ENCODE measurements around the gene GALNT3. TPM values are rescaled to one million over a fixed set of nuclear protein-coding genes. Genes with fewer than 3 reads are reported as not detected.

The GALNT3 gene
- total and polyA plus RNA-seq, 2 of the 13 experiments (the other 11 are each of a cell fraction or from before 2014, with no cell fraction given), result 0.29 to 0.30 TPM

GRCh38 chr2:165827921-165828276, 33.9 kb upstream of the GALNT3 start (continued):
- TF ChIP-seq EP300 (IDR thresholded peaks at IDR 0.05; ENCODE audit: low read depth in 2 of 2, low read length in 2 of 2) (no peak), EP300 (CRISPR knock-in tag; IDR thresholded peaks at IDR 0.05; ENCODE audit: borderline replicate concordance) (no peak), FIP1L1 (IDR thresholded peaks at IDR 0.05; ENCODE audit: borderline replicate concordance, insufficient read depth, low read depth, low read length) (no peak), ZBTB8A (CRISPR knock-in tag; IDR thresholded peaks at IDR 0.05; ENCODE audit: borderline replicate concordance, low read depth) (no peak)

- no peak overlapping the region for H3K27ac ChIP-seq (ENCODE audit: extremely low read length, insufficient read depth, low read length)
- ChIA-PET CTCF (ENCODE audit: low intra/inter-chr PET ratio, low total read pairs) (no interaction called here), POLR2A (no interaction called here)
- FAIRE-seq (no peak), DNase-seq (ENCODE audit: low spot score) (no peak), ATAC-seq (no peak)
- H3K9me3 ChIP-seq (ENCODE audit: low read length), result no peaks in the 10 kb centered on the region
- no peaks in the 10 kb centered on the region for H3K36me3 ChIP-seq (replicated peaks in 1 of 2; ENCODE audit: control insufficient read depth in 1 of 2, insufficient read depth in 2 of 2, low read length in 2 of 2)
- H4K20me1 ChIP-seq (ENCODE audit: insufficient read depth, low read length), result no peaks in the 10 kb centered on the region
- in situ Hi-C loops (cut with HindIII; ENCODE audit: extremely low pct_ligation_motif_present, low pct_unique_long_range_greater_than_20kb), result no loop called here
- intact Hi-C loops (cut with micrococcal nuclease; ENCODE audit: unreplicated experiment), result no loop called here
- TF ChIP-seq CEBPG (CRISPR knock-in tag; IDR thresholded peaks at IDR 0.05) (no peak), ZNF33A (CRISPR knock-in tag; IDR thresholded peaks at IDR 0.05; ENCODE audit: borderline replicate concordance) (no peak), FOXA1 (IDR thresholded peaks at IDR 0.05) (no peak), FOXA1 (CRISPR knock-in tag; IDR thresholded peaks at IDR 0.05) (0 out of 2 replicates have a peak, but pooled peaks have one; percentile 24), GATA4 (IDR thresholded peaks at IDR 0.05; ENCODE audit: borderline replicate concordance, low read depth) (no peak), ZUFSP (CRISPR knock-in tag; IDR thresholded peaks at IDR 0.05; ENCODE audit: borderline replicate concordance) (no peak)
- no TSS peak for BruUV-seq (replicated peaks)
- H2AFZ ChIP-seq (ENCODE audit: low read length), result no peak overlapping the region
- no peaks in the 10 kb centered on the region for H3K27me3 ChIP-seq (ENCODE audit: control insufficient read depth in 1 of 2, insufficient read depth in 2 of 2, low read length in 2 of 2)
- WGBS (ENCODE audit: low lambda C conversion rate), result 0% methylated on average over 3 of the region's 3 CpGs
- H3K4me2 ChIP-seq (ENCODE audit: low read depth, low read length), result no peak overlapping the region
- no peaks in the 10 kb centered on the region for H3K4me1 ChIP-seq (ENCODE audit: insufficient read depth, low read length)
- H3K79me2 ChIP-seq (ENCODE audit: insufficient read depth, low read length), result no peaks in the 10 kb centered on the region
- H3K4me3 ChIP-seq (replicated peaks in 1 of 3; ENCODE audit: insufficient read depth in 1 of 3, low read depth in 2 of 3, low read length in 3 of 3), result no peak overlapping the region
- H3K9ac ChIP-seq (ENCODE audit: insufficient read depth, low read depth, low read length), result no peak overlapping the region
Observed at GRCh38 chr2:165827016-165827920, 33.2 kb upstream of the GALNT3 start.

Data from HepG2 (cell line).